HEK293 (cell line): Measurements from ENCODE around the gene ZNF322.
"Not testable (repeated sequence)": the region's sequence is repeated elsewhere in the genome, so short reads cannot be mapped to it uniquely, and the experiment has no call there.

Source experiments
- PRDM1 ChIP-seq: fragments of 450-650 bp; formaldehyde crosslinking; IDR thresholded peaks from 2 replicates; pipeline ENCODE4; 2016; ENCODE audit warnings: missing biosample characterization, missing genetic modification characterization
- SCRT2 ChIP-seq: fragments of 450-650 bp; formaldehyde crosslinking; IDR thresholded peaks from 2 replicates; pipeline ENCODE4 v1.5.1; 2016; ENCODE audit warnings: missing biosample characterization, missing genetic modification characterization
- TRIM28 ChIP-seq: IDR thresholded peaks from 2 replicates; pipeline ENCODE4 v1.6.1; 2011; ENCODE audit warnings: low read length, control low read depth, borderline replicate concordance
- ZBTB20 ChIP-seq: fragments of 450-650 bp; formaldehyde crosslinking; IDR thresholded peaks from 2 replicates; pipeline ENCODE4 v1.5.1; 2016; ENCODE audit warnings: missing biosample characterization, missing genetic modification characterization
- ZBTB26 ChIP-seq: fragments of 450-650 bp; formaldehyde crosslinking; optimal IDR thresholded peaks from 2 replicates; pipeline ENCODE3; 2016; ENCODE audit warnings: missing biosample characterization, mild to moderate bottlenecking, missing genetic modification characterization
- ZNF202 ChIP-seq: fragments of 450-650 bp; formaldehyde crosslinking; IDR thresholded peaks from 2 replicates; pipeline ENCODE4 v1.5.1; 2016; ENCODE audit warnings: missing biosample characterization, missing genetic modification characterization, borderline replicate concordance
- ZNF549 ChIP-seq: fragments of 450-650 bp; IDR thresholded peaks from 2 replicates; pipeline ENCODE4 v1.5.1; 2018; ENCODE audit warnings: missing biosample characterization, missing genetic modification characterization, mild to moderate bottlenecking, inconsistent platforms, moderate library complexity
- TF ChIP-seq, protein P1 (sequence below): fragments of 450-650 bp; formaldehyde crosslinking; IDR thresholded peaks from 2 replicates; pipeline ENCODE4 v1.5.1; 2016; ENCODE audit warnings: missing biosample characterization, missing genetic modification characterization
- TF ChIP-seq, protein P2 (sequence below): fragments of 450-650 bp; formaldehyde crosslinking; IDR thresholded peaks from 2 replicates; pipeline ENCODE4 v1.5.1; 2016; ENCODE audit warnings: missing biosample characterization, missing genetic modification characterization

DNA sequence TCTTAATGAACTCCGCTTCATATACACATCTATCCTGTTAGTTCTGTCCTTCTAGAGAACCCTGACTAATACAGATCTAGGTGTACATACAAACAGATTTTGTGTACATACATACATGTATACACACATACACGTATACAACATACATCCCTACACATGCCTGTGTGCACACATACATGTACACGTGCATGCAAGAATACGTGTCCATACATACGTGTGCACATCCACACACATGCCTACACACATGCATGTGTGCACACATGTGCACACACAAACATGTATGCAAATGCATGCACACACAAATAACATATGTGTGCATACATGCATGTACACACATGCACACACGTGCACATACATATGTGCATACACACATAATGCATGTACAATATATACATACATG lies 10.5 kb upstream of the ZNF322 start:
- TF ChIP-seq TRIM28; PRDM1 (tag by site-specific recombination); SCRT2 (tag by site-specific recombination); ZNF202 (tag by site-specific recombination); ZNF549 (tag by site-specific recombination); ZBTB20 (tag by site-specific recombination); ZBTB26 (tag by site-specific recombination): not testable (repeated sequence)
- TF ChIP-seq, protein P1, sequence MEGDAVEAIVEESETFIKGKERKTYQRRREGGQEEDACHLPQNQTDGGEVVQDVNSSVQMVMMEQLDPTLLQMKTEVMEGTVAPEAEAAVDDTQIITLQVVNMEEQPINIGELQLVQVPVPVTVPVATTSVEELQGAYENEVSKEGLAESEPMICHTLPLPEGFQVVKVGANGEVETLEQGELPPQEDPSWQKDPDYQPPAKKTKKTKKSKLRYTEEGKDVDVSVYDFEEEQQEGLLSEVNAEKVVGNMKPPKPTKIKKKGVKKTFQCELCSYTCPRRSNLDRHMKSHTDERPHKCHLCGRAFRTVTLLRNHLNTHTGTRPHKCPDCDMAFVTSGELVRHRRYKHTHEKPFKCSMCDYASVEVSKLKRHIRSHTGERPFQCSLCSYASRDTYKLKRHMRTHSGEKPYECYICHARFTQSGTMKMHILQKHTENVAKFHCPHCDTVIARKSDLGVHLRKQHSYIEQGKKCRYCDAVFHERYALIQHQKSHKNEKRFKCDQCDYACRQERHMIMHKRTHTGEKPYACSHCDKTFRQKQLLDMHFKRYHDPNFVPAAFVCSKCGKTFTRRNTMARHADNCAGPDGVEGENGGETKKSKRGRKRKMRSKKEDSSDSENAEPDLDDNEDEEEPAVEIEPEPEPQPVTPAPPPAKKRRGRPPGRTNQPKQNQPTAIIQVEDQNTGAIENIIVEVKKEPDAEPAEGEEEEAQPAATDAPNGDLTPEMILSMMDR (tag by site-specific recombination) = not testable (repeated sequence)
- TF ChIP-seq, protein P2, sequence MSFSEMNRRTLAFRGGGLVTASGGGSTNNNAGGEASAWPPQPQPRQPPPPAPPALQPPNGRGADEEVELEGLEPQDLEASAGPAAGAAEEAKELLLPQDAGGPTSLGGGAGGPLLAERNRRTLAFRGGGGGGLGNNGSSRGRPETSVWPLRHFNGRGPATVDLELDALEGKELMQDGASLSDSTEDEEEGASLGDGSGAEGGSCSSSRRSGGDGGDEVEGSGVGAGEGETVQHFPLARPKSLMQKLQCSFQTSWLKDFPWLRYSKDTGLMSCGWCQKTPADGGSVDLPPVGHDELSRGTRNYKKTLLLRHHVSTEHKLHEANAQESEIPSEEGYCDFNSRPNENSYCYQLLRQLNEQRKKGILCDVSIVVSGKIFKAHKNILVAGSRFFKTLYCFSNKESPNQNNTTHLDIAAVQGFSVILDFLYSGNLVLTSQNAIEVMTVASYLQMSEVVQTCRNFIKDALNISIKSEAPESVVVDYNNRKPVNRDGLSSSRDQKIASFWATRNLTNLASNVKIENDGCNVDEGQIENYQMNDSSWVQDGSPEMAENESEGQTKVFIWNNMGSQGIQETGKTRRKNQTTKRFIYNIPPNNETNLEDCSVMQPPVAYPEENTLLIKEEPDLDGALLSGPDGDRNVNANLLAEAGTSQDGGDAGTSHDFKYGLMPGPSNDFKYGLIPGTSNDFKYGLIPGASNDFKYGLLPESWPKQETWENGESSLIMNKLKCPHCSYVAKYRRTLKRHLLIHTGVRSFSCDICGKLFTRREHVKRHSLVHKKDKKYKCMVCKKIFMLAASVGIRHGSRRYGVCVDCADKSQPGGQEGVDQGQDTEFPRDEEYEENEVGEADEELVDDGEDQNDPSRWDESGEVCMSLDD (tag by site-specific recombination) = not testable (repeated sequence)
